Bronchial epithelial cell (primary cell): ENCODE data around the gene NPS. TPM values are rescaled to one million over a fixed set of nuclear protein-coding genes. Genes with fewer than 3 reads are reported as not detected.

Experiments used
- DNase-seq: peaks from one replicate; pipeline ENCODE4 v3.0.0-alpha.2; 2010; ENCODE audit warnings: low read depth
- FAIRE-seq: peaks from 2 replicates; lab custom pipeline; 2011; peaks lifted over from hg19 to GRCh38; lab: Jason Lieb, UNC
- H3K27me3 ChIP-seq: 2 replicates; pipeline ENCODE4 v1.5.1; 2011; ENCODE audit warnings: low read length; ENCODE audit not compliant: control insufficient read depth, insufficient read depth
- H3K36me3 ChIP-seq: 2 replicates; pipeline ENCODE4 v1.5.1; 2011; ENCODE audit warnings: low read length; ENCODE audit not compliant: control insufficient read depth, insufficient read depth
- H3K4me3 ChIP-seq: 2 replicates; pipeline ENCODE4 v1.5.1; 2011; ENCODE audit warnings: mild to moderate bottlenecking, low read depth, low read length, control low read depth
- total RNA-seq: library from RNA; depleted of rRNA; stranded (reverse); fragments of >200 nt; gene quantifications from 2 replicates; pipeline ENCODE4 v1.2.1, GENCODE V29; 2014
- TF ChIP-seq, protein P1 (sequence below): IDR thresholded peaks from 2 replicates; pipeline ENCODE4 v1.5.1; 2011; ENCODE audit warnings: mild to moderate bottlenecking, moderate library complexity, low read length, control low read depth, inconsistent platforms; ENCODE audit not compliant: insufficient read depth, severe bottlenecking

NPS gene
- total RNA-seq, 1 donor from 2014 or later, result not detected

DNA sequence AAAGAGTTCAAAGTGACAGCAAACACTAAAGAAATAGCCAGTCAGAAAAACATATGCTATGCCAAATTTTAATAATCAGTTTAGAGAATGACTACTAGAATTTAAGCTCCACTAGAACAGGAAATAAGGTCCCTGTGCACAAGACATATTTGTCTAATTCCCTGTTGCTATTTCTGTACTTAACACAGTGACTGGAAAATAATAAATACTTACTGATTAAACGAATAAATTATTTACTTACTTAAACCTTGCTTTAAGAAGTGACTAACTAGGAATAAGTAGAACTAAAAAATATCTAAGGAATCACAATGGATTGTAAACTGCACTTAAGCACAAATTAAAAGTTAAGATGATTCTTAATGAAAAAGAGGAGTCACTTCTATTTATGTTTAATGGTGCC is 22.3 kb downstream of the NPS start:
- DNase-seq (no peak), FAIRE-seq (no peak)
- no peaks in the 10 kb centered on the region for H3K36me3 ChIP-seq
- TF ChIP-seq, protein P1, sequence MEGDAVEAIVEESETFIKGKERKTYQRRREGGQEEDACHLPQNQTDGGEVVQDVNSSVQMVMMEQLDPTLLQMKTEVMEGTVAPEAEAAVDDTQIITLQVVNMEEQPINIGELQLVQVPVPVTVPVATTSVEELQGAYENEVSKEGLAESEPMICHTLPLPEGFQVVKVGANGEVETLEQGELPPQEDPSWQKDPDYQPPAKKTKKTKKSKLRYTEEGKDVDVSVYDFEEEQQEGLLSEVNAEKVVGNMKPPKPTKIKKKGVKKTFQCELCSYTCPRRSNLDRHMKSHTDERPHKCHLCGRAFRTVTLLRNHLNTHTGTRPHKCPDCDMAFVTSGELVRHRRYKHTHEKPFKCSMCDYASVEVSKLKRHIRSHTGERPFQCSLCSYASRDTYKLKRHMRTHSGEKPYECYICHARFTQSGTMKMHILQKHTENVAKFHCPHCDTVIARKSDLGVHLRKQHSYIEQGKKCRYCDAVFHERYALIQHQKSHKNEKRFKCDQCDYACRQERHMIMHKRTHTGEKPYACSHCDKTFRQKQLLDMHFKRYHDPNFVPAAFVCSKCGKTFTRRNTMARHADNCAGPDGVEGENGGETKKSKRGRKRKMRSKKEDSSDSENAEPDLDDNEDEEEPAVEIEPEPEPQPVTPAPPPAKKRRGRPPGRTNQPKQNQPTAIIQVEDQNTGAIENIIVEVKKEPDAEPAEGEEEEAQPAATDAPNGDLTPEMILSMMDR, result no peak
- H3K4me3 ChIP-seq, result no peak overlapping the region
- H3K27me3 ChIP-seq, result no peaks in the 10 kb centered on the region

DNA sequence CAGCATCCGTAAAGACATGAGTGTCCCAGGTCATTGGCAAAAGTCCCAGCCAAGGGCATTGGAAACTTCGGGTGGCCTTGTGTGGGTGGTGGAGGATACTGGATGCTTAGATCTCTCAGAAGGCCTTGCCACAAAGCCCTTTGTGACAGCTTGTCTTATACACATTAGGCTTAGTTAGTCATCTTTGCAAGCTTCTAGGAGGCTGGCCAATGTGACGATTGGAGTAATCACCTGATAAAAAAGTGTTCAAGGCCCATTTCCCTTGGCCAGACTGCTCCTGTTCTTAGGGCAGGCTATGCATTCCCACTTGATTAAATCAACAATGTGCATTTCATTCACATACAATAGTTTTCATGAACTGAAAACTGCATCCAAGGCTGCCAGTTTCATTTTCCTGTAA is 26.9 kb downstream of the NPS start:
- Histone ChIP-seq H3K36me3 (no peaks in the 10 kb centered on the region), H3K27me3 (no peaks in the 10 kb centered on the region), H3K4me3 (no peak overlapping the region)
- no peak for DNase-seq
- TF ChIP-seq, protein P1, result no peak
- no peak for FAIRE-seq

DNA sequence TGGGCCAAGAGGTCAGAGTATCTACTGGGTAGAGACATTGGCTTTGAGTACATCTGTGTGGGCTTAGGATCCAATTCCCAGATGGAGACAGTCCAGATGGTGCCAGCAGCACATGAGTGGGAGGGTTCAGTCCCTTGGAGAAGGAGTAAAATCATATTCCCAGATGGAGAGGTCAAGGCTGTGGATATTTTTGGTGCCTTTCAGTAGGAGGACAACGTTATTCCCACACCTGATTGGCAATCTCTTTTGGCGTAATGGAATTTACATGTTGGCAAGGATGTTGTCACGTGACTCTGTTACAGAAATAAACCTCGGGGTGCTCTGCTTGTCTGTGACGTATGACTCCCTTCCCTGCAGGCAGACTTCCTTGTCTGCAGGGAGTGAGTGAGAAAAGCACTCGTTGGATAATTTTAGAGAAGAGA is 27.6 kb downstream of the NPS start:
- DNase-seq, result no peak
- Histone ChIP-seq H3K27me3 (no peaks in the 10 kb centered on the region), H3K4me3 (no peak overlapping the region), H3K36me3 (no peaks in the 10 kb centered on the region)
- TF ChIP-seq, protein P1, result no peak
- FAIRE-seq, result no peak

DNA sequence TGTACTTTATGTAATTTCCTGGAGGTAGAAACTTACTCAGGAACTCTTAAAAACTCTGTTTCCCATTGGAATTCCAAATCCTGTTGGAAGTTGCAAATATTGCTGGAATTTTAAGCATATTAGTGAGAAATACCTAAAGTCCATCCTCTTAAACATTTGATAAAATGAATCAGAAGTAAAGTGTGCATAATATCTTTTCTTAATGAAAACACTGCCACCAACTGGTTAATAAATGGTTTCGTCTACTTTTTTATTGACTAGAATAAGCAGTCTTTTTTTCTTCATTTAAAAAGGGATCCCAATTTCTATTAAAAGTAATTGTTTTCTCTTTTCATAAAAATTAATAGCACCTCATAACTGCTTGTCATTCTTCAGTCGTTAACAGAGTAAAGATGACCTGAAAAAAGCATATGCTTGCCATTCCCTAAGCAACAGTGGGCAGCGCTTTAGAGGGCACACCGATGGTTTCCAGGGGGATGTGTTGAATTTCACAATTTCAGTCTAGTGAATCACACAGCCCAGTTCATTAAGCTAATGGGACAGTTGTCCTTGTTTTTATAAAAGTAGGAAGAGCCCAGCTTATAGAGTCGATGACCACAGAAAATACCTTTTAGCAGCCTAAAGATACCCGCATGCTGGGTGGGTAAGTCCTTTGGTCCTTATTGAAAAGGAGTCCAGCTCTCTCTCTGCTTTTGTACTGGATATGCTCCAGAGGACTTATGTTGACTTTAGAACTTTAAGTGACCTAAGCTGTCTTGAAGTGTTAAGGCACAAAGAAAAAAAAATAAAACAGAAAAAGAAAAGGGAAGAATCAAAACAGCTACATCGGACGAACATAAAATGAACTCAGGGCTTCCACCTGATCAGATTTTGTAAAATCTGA is 28.5 kb downstream of the NPS start:
- DNase-seq, result peak; percentile 21
- Histone ChIP-seq H3K4me3 (no peak overlapping the region), H3K27me3 (no peaks in the 10 kb centered on the region), H3K36me3 (no peaks in the 10 kb centered on the region)
- peak; percentile 66 for FAIRE-seq
- TF ChIP-seq, protein P1, result no peak

DNA sequence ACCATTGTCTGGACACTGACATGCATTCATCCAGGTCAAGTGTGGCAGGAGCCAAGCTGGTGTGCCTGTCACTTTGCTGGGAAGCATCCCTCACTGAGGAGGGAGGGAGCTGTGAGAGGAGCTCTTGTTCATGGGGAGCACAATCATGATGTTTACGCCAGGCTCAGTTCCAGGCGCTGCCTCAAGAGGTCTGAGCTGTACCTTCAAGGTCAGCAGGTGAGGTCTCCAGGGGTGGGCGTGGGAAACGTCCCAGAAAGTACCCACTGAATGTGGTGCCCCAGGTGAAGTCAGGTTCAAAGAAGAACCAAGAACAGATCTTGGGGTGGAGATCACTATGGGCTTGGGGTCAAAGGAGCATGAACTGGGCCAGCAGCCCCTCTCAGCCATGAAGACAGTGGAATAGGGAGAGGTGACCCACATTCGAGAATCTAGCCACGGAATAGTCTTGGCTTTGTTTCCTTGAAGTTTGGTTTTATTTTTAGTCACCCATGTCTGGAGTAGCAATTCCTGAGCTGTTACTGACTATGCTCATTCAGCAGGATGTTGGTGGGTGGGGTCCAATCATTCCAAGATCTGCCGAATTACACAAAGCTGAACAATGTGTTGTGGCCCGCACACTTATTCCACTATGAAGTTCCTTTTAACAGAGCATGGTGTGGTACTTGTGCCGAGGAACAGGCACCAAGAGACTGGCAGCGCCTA is 29.3 kb downstream of the NPS start:
- TF ChIP-seq, protein P1, result no peak
- no peaks in the 10 kb centered on the region for H3K36me3 ChIP-seq
- peak; percentile 23 for FAIRE-seq
- H3K27me3 ChIP-seq, result no peaks in the 10 kb centered on the region
- DNase-seq, result no peak
- H3K4me3 ChIP-seq, result no peak overlapping the region
